ENCODE results near the gene MAP2K6. TPM values are rescaled to one million over a fixed set of nuclear protein-coding genes. Genes with fewer than 3 reads are reported as not detected.
A peak's percentile ranks its signal among the peaks of the same experiment; 100 is the strongest.

The MAP2K6 gene
- 10 to 100 TPM in 2 of 4 donors, 1 to 10 TPM in 2; 5.1 to 21.2 (median 13.4) TPM for polyA plus RNA-seq
- long read RNA-seq, donor 1: 0 reads
- long read RNA-seq, donor 2: 0 reads
- long read RNA-seq, donor 3, full-length matches to known transcripts: 2 of 2 reads
- long read RNA-seq, donor 3, partial matches to known transcripts: 0 of 2 reads
- long read RNA-seq, donor 3, other reads (novel, unspliced or antisense): 0 of 2 reads
- long read RNA-seq, donor 4: 0 reads
- long read RNA-seq, donor 5: 0 reads
- long read RNA-seq, donor 6, partial matches to known transcripts: 0 of 1 reads
- long read RNA-seq, donor 6, other reads (novel, unspliced or antisense): 0 of 1 reads
- long read RNA-seq, donor 7, full-length matches to known transcripts: 2 of 2 reads
- long read RNA-seq, donor 7, partial matches to known transcripts: 0 of 2 reads
- long read RNA-seq, donor 7, other reads (novel, unspliced or antisense): 0 of 2 reads
- long read RNA-seq, donor 8: 0 reads
- long read RNA-seq, donor 9: 0 reads
- long read RNA-seq, donor 10, full-length matches to known transcripts: 3 of 3 reads
- long read RNA-seq, donor 10, partial matches to known transcripts: 0 of 3 reads
- long read RNA-seq, donor 10, other reads (novel, unspliced or antisense): 0 of 3 reads

- peak within 1 kb of the TSS in 2 of 3 donors; percentile 45 to 73 for H3K4me3 ChIP-seq (ENCODE audit: low read depth in 1 of 3, low read length in 3 of 3)
- H3K27me3 ChIP-seq (ENCODE audit: control insufficient read depth in 3 of 3, insufficient read depth in 3 of 3, low read length in 3 of 3): no peaks in the 10 kb centered on the region
- DNase-seq (peak; percentile 82 to 87), FAIRE-seq (no peak)
- H3K9me3 ChIP-seq (ENCODE audit: control insufficient read depth in 2 of 2, insufficient read depth in 1 of 2, low read depth in 1 of 2, low read length in 1 of 2): no peaks in the 10 kb centered on the region
- H3K4me1 ChIP-seq (ENCODE audit: control insufficient read depth in 3 of 3, insufficient read depth in 2 of 3, low read depth in 1 of 3, low read length in 2 of 3): peaks cover 4 to 7% (median 4%) of the 10 kb centered on the region in 3 donors
- H3K27ac ChIP-seq (ENCODE audit: low read depth in 1 of 3, low read length in 2 of 3): peak within 1 kb of the TSS in 1 of 3 donors; percentile 48
- H3K36me3 ChIP-seq (ENCODE audit: control insufficient read depth in 3 of 3, insufficient read depth in 2 of 3, low read depth in 1 of 3, low read length in 3 of 3): no peaks in the 10 kb centered on the region
- 0 to 1% (median 1%) methylated on average over 27 of the region's 27 CpGs for WGBS, 3 donors
Measured at GRCh38 chr17:69414408-69415274, at the start of gene MAP2K6. Gene MAP2K6 (plus strand): TSS chr17:69414697. CDS start chr17:69414985, 288 bp downstream.

- Histone ChIP-seq H3K4me3 (ENCODE audit: low read depth in 1 of 3, low read length in 3 of 3) (no peak overlapping the region), H3K36me3 (ENCODE audit: control insufficient read depth in 3 of 3, insufficient read depth in 2 of 3, low read depth in 1 of 3, low read length in 3 of 3) (no peaks in the 10 kb centered on the region), H3K9me3 (ENCODE audit: control insufficient read depth in 2 of 2, insufficient read depth in 1 of 2, low read depth in 1 of 2, low read length in 1 of 2) (no peaks in the 10 kb centered on the region), H3K4me1 (ENCODE audit: control insufficient read depth in 3 of 3, insufficient read depth in 2 of 3, low read depth in 1 of 3, low read length in 2 of 3) (no peaks in the 10 kb centered on the region), H3K27me3 (ENCODE audit: control insufficient read depth in 3 of 3, insufficient read depth in 3 of 3, low read length in 3 of 3) (no peaks in the 10 kb centered on the region), H3K27ac (ENCODE audit: low read depth in 1 of 3, low read length in 2 of 3) (no peak overlapping the region)
- DNase-seq: no peak
- FAIRE-seq: no peak
- WGBS, 3 donors: 55 to 64% (median 59%) methylated on average over 3 of the region's 3 CpGs
Measured at GRCh38 chr17:69367298-69367697, 47.2 kb upstream of the MAP2K6 start.

GRCh38 chr17:69373069-69373468, 41.4 kb upstream of the MAP2K6 start:
- no peak overlapping the region for H3K4me3 ChIP-seq (ENCODE audit: low read depth in 1 of 3, low read length in 3 of 3)
- no peaks in the 10 kb centered on the region for H3K27me3 ChIP-seq (ENCODE audit: control insufficient read depth in 3 of 3, insufficient read depth in 3 of 3, low read length in 3 of 3)
- 20 to 63% (median 47%) methylated on average over 2 of the region's 2 CpGs for WGBS, 3 donors
- DNase-seq (peak; percentile 55 to 59), FAIRE-seq (no peak)
- no peaks in the 10 kb centered on the region for H3K9me3 ChIP-seq (ENCODE audit: control insufficient read depth in 2 of 2, insufficient read depth in 1 of 2, low read depth in 1 of 2, low read length in 1 of 2)
- no peak overlapping the region for H3K27ac ChIP-seq (ENCODE audit: low read depth in 1 of 3, low read length in 2 of 3)
- no peaks in the 10 kb centered on the region for H3K36me3 ChIP-seq (ENCODE audit: control insufficient read depth in 3 of 3, insufficient read depth in 2 of 3, low read depth in 1 of 3, low read length in 3 of 3)
- H3K4me1 ChIP-seq (ENCODE audit: control insufficient read depth in 3 of 3, insufficient read depth in 2 of 3, low read depth in 1 of 3, low read length in 2 of 3): no peaks in the 10 kb centered on the region

GRCh38 chr17:69375229-69375628, 39.3 kb upstream of the MAP2K6 start:
- FAIRE-seq (no peak), DNase-seq (no peak)
- no peaks in the 10 kb centered on the region for H3K36me3 ChIP-seq (ENCODE audit: control insufficient read depth in 3 of 3, insufficient read depth in 2 of 3, low read depth in 1 of 3, low read length in 3 of 3)
- no peaks in the 10 kb centered on the region for H3K9me3 ChIP-seq (ENCODE audit: control insufficient read depth in 2 of 2, insufficient read depth in 1 of 2, low read depth in 1 of 2, low read length in 1 of 2)
- H3K27ac ChIP-seq (ENCODE audit: low read depth in 1 of 3, low read length in 2 of 3): no peak overlapping the region
- 59 to 77% (median 71%) methylated on average over 2 of the region's 2 CpGs for WGBS, 3 donors
- H3K4me1 ChIP-seq (ENCODE audit: control insufficient read depth in 3 of 3, insufficient read depth in 2 of 3, low read depth in 1 of 3, low read length in 2 of 3): no peaks in the 10 kb centered on the region
- no peaks in the 10 kb centered on the region for H3K27me3 ChIP-seq (ENCODE audit: control insufficient read depth in 3 of 3, insufficient read depth in 3 of 3, low read length in 3 of 3)
- H3K4me3 ChIP-seq (ENCODE audit: low read depth in 1 of 3, low read length in 3 of 3): no peak overlapping the region

GRCh38 chr17:69388822-69389442, 25.6 kb upstream of the MAP2K6 start:
- WGBS, 3 donors: 89 to 90% (median 90%) methylated on average over 7 of the region's 7 CpGs
- Histone ChIP-seq H3K9me3 (ENCODE audit: control insufficient read depth in 2 of 2, insufficient read depth in 1 of 2, low read depth in 1 of 2, low read length in 1 of 2) (no peaks in the 10 kb centered on the region), H3K27ac (ENCODE audit: low read depth in 1 of 3, low read length in 2 of 3) (no peak overlapping the region), H3K36me3 (ENCODE audit: control insufficient read depth in 3 of 3, insufficient read depth in 2 of 3, low read depth in 1 of 3, low read length in 3 of 3) (no peaks in the 10 kb centered on the region), H3K27me3 (ENCODE audit: control insufficient read depth in 3 of 3, insufficient read depth in 3 of 3, low read length in 3 of 3) (no peaks in the 10 kb centered on the region), H3K4me1 (ENCODE audit: control insufficient read depth in 3 of 3, insufficient read depth in 2 of 3, low read depth in 1 of 3, low read length in 2 of 3) (peaks cover 0 to 4% (median 0%) of the 10 kb centered on the region in 3 donors), H3K4me3 (ENCODE audit: low read depth in 1 of 3, low read length in 3 of 3) (no peak overlapping the region)
- DNase-seq (no peak), FAIRE-seq (no peak)

GRCh38 chr17:69390795-69391501, 23.5 kb upstream of the MAP2K6 start:
- FAIRE-seq (no peak), DNase-seq (peak; percentile 72 to 79)
- peak overlapping the region in 2 of 3 donors; percentile 38 to 47 for H3K27ac ChIP-seq (ENCODE audit: low read depth in 1 of 3, low read length in 2 of 3)
- no peaks in the 10 kb centered on the region for H3K36me3 ChIP-seq (ENCODE audit: control insufficient read depth in 3 of 3, insufficient read depth in 2 of 3, low read depth in 1 of 3, low read length in 3 of 3)
- peaks cover 0 to 4% (median 0%) of the 10 kb centered on the region in 3 donors for H3K4me1 ChIP-seq (ENCODE audit: control insufficient read depth in 3 of 3, insufficient read depth in 2 of 3, low read depth in 1 of 3, low read length in 2 of 3)
- H3K4me3 ChIP-seq (ENCODE audit: low read depth in 1 of 3, low read length in 3 of 3): peak overlapping the region in 2 of 3 donors; percentile 12 to 34
- H3K27me3 ChIP-seq (ENCODE audit: control insufficient read depth in 3 of 3, insufficient read depth in 3 of 3, low read length in 3 of 3): no peaks in the 10 kb centered on the region
- 17 to 54% (median 27%) methylated on average over 15 of the region's 15 CpGs for WGBS, 3 donors
- no peaks in the 10 kb centered on the region for H3K9me3 ChIP-seq (ENCODE audit: control insufficient read depth in 2 of 2, insufficient read depth in 1 of 2, low read depth in 1 of 2, low read length in 1 of 2)

GRCh38 chr17:69401251-69401650, 13.2 kb upstream of the MAP2K6 start:
- Histone ChIP-seq H3K9me3 (ENCODE audit: control insufficient read depth in 2 of 2, insufficient read depth in 1 of 2, low read depth in 1 of 2, low read length in 1 of 2) (peaks cover 0 to 8% of the 10 kb centered on the region in 2 donors), H3K4me3 (ENCODE audit: low read depth in 1 of 3, low read length in 3 of 3) (no peak overlapping the region), H3K36me3 (ENCODE audit: control insufficient read depth in 3 of 3, insufficient read depth in 2 of 3, low read depth in 1 of 3, low read length in 3 of 3) (no peaks in the 10 kb centered on the region), H3K27ac (ENCODE audit: low read depth in 1 of 3, low read length in 2 of 3) (no peak overlapping the region), H3K4me1 (ENCODE audit: control insufficient read depth in 3 of 3, insufficient read depth in 2 of 3, low read depth in 1 of 3, low read length in 2 of 3) (no peaks in the 10 kb centered on the region), H3K27me3 (ENCODE audit: control insufficient read depth in 3 of 3, insufficient read depth in 3 of 3, low read length in 3 of 3) (no peaks in the 10 kb centered on the region)
- 56 to 61% (median 61%) methylated on average over 3 of the region's 3 CpGs for WGBS, 3 donors
- no peak for DNase-seq
- FAIRE-seq: no peak

All from small intestine (tissue), 16 donors.